ENCODE data around the gene RPL18A. TPM values are rescaled to one million over a fixed set of nuclear protein-coding genes. Genes with fewer than 3 reads are reported as not detected.

Gene RPL18A
- total RNA-seq, 1 donor from 2014 or later: 1,710 TPM

- peaks cover 22% of the 10 kb centered on the region for H3K36me3 Mint-ChIP-seq (ENCODE audit: unreplicated experiment)
- H3K9me3 Mint-ChIP-seq (ENCODE audit: unreplicated experiment): no peaks in the 10 kb centered on the region
- H3K27me3 Mint-ChIP-seq (ENCODE audit: unreplicated experiment): no peaks in the 10 kb centered on the region
- H3K4me3 Mint-ChIP-seq (ENCODE audit: unreplicated experiment): peak overlapping the region; percentile 97
- H3K27ac Mint-ChIP-seq (ENCODE audit: unreplicated experiment): peak overlapping the region; percentile 52
- TF ChIP-seq CTCF (IDR thresholded peaks at IDR 0.05): no peak
- no peak for DNase-seq (ENCODE audit: extremely low spot score, unreplicated experiment)
- H3K4me1 Mint-ChIP-seq (ENCODE audit: unreplicated experiment): peaks cover 28% of the 10 kb centered on the region
Observed at GRCh38 chr19:17861542-17862402, 2.1 kb downstream of the RPL18A start.

- Mint-ChIP-seq H3K27me3 (ENCODE audit: unreplicated experiment) (no peaks in the 10 kb centered on the region), H3K4me3 (ENCODE audit: unreplicated experiment) (no peak overlapping the region), H3K27ac (ENCODE audit: unreplicated experiment) (no peak overlapping the region), H3K9me3 (ENCODE audit: unreplicated experiment) (no peaks in the 10 kb centered on the region), H3K36me3 (ENCODE audit: unreplicated experiment) (peaks cover 22% of the 10 kb centered on the region), H3K4me1 (ENCODE audit: unreplicated experiment) (peaks cover 28% of the 10 kb centered on the region)
- DNase-seq (ENCODE audit: extremely low spot score, unreplicated experiment): no peak
- TF ChIP-seq CTCF (IDR thresholded peaks at IDR 0.05): no peak
Observed at GRCh38 chr19:17862711-17863519, 3.2 kb downstream of the RPL18A start.

GRCh38 chr19:17863520-17864182, 3.9 kb downstream of the RPL18A start:
- TF ChIP-seq CTCF (IDR thresholded peaks at IDR 0.05): no peak
- H3K4me3 Mint-ChIP-seq (ENCODE audit: unreplicated experiment): no peak overlapping the region
- no peak for DNase-seq (ENCODE audit: extremely low spot score, unreplicated experiment)
- peaks cover 28% of the 10 kb centered on the region for H3K4me1 Mint-ChIP-seq (ENCODE audit: unreplicated experiment)
- H3K36me3 Mint-ChIP-seq (ENCODE audit: unreplicated experiment): peaks cover 22% of the 10 kb centered on the region
- no peak overlapping the region for H3K27ac Mint-ChIP-seq (ENCODE audit: unreplicated experiment)
- H3K27me3 Mint-ChIP-seq (ENCODE audit: unreplicated experiment): peaks cover 2% of the 10 kb centered on the region
- no peaks in the 10 kb centered on the region for H3K9me3 Mint-ChIP-seq (ENCODE audit: unreplicated experiment)

- no peaks in the 10 kb centered on the region for H3K9me3 Mint-ChIP-seq (ENCODE audit: unreplicated experiment)
- no peak for TF ChIP-seq CTCF (IDR thresholded peaks at IDR 0.05)
- H3K4me3 Mint-ChIP-seq (ENCODE audit: unreplicated experiment): no peak overlapping the region
- peaks cover 10% of the 10 kb centered on the region for H3K27me3 Mint-ChIP-seq (ENCODE audit: unreplicated experiment)
- peaks cover 14% of the 10 kb centered on the region for H3K4me1 Mint-ChIP-seq (ENCODE audit: unreplicated experiment)
- no peak for DNase-seq (ENCODE audit: extremely low spot score, unreplicated experiment)
- peak overlapping the region; percentile 56 for H3K27ac Mint-ChIP-seq (ENCODE audit: unreplicated experiment)
- peaks cover 22% of the 10 kb centered on the region for H3K36me3 Mint-ChIP-seq (ENCODE audit: unreplicated experiment)
Observed at GRCh38 chr19:17865364-17866311, 5.9 kb downstream of the RPL18A start.
